GM19025 (cell line): ENCODE measurements around the gene ARHGEF19.
"Not testable (repeated sequence)": the region's sequence is repeated elsewhere in the genome, so short reads cannot be mapped to it uniquely, and the experiment has no call there.

Experiments
- ATAC-seq: cut with Tn5 transposase; IDR thresholded peaks from one replicate; pipeline ENCODE4 v1.9.1; 2021; ENCODE audit warnings: mild to moderate bottlenecking, low read depth, moderate library complexity; ENCODE audit not compliant: unreplicated experiment

ARHGEF19 gene

GRCh38 chr1:16205891-16206546 is 6.4 kb downstream of the ARHGEF19 start:
- ATAC-seq: no peak

GRCh38 chr1:16205334-16205671 is 7.1 kb downstream of the ARHGEF19 start:
- ATAC-seq: no peak

GRCh38 chr1:16204634-16205333 is 7.7 kb downstream of the ARHGEF19 start:
- ATAC-seq: no peak

- no peak for ATAC-seq
Observed at GRCh38 chr1:16204216-16204615, 8.2 kb downstream of the ARHGEF19 start.

GRCh38 chr1:16203550-16203949 is 8.9 kb downstream of the ARHGEF19 start:
- ATAC-seq: no peak

- no peak for ATAC-seq
Observed at GRCh38 chr1:16202281-16203210, 9.9 kb downstream of the ARHGEF19 start.

GRCh38 chr1:16199700-16200099 is 12.8 kb downstream of the ARHGEF19 start:
- no peak for ATAC-seq

GRCh38 chr1:16199157-16199501 is 13.3 kb downstream of the ARHGEF19 start:
- no peak for ATAC-seq

- ATAC-seq: no peak
Observed at GRCh38 chr1:16198444-16199156, 13.9 kb downstream of the ARHGEF19 start.

GRCh38 chr1:16196874-16197273 is 15.6 kb downstream of the ARHGEF19 start:
- no peak for ATAC-seq

- not testable (repeated sequence) for ATAC-seq
Observed at GRCh38 chr1:16196139-16196538, 16.3 kb downstream of the ARHGEF19 start.

GRCh38 chr1:16195518-16195905 is 16.9 kb downstream of the ARHGEF19 start:
- no peak for ATAC-seq

GRCh38 chr1:16191916-16192546 is 20.4 kb downstream of the ARHGEF19 start:
- no peak for ATAC-seq

- no peak for ATAC-seq
Observed at GRCh38 chr1:16191309-16191708, 21.1 kb downstream of the ARHGEF19 start.

- no peak for ATAC-seq
Observed at GRCh38 chr1:16189921-16190621, 22.4 kb downstream of the ARHGEF19 start.

- no peak for ATAC-seq
Observed at GRCh38 chr1:16189003-16189402, 23.4 kb downstream of the ARHGEF19 start.

- no peak for ATAC-seq
Observed at GRCh38 chr1:16187748-16188401, 24.6 kb downstream of the ARHGEF19 start.

GRCh38 chr1:16186655-16187235 is 25.7 kb downstream of the ARHGEF19 start:
- ATAC-seq: no peak
